H9 (cell line): ENCODE results near the gene NACC2. TPM values are rescaled to one million over a fixed set of nuclear protein-coding genes. Genes with fewer than 3 reads are reported as not detected.

Experiments
- DNase-seq: peaks from one replicate; pipeline ENCODE4 v3.0.0-alpha.2; 2017
- H2AFZ ChIP-seq: one replicate; pipeline ENCODE4 v1.6.1; 2013; ENCODE audit warnings: mild to moderate bottlenecking, low read length, control low read depth, moderate library complexity
- H2AK5ac ChIP-seq: 2 replicates; pipeline ENCODE4 v1.6.1; 2013; ENCODE audit warnings: low read length, control low read depth, mixed read lengths; ENCODE audit not compliant: insufficient read length
- H2BK120ac ChIP-seq: one replicate; pipeline ENCODE4 v1.6.1; 2013; ENCODE audit warnings: low read depth, mild to moderate bottlenecking, low read length, control low read depth, inconsistent platforms; ENCODE audit not compliant: poor library complexity, severe bottlenecking
- H2BK12ac ChIP-seq: 2 replicates; pipeline ENCODE4 v1.6.1; 2013; ENCODE audit warnings: low read length, control low read depth, mixed read lengths, low read depth; ENCODE audit not compliant: insufficient read length
- H2BK15ac ChIP-seq: 2 replicates; pipeline ENCODE4 v1.6.1; 2013; ENCODE audit warnings: low read depth, low read length, control low read depth
- H2BK20ac ChIP-seq: one replicate; pipeline ENCODE4 v1.6.1; 2013; ENCODE audit warnings: low read depth, mild to moderate bottlenecking, low read length, control low read depth, inconsistent platforms; ENCODE audit not compliant: poor library complexity, severe bottlenecking
- H2BK5ac ChIP-seq: 2 replicates; pipeline ENCODE4 v1.6.1; 2013; ENCODE audit warnings: low read length, control low read depth, mixed read lengths; ENCODE audit not compliant: insufficient read length
- H3K14ac ChIP-seq: 2 replicates; pipeline ENCODE4 v1.6.1; 2013; ENCODE audit warnings: low read length, control low read depth; ENCODE audit not compliant: insufficient read depth
- H3K18ac ChIP-seq: 2 replicates; pipeline ENCODE4 v1.6.1; 2013; ENCODE audit warnings: low read depth, mild to moderate bottlenecking, mixed read lengths, low read length, control low read depth; ENCODE audit not compliant: insufficient read length
- H3K23ac ChIP-seq: 2 replicates; pipeline ENCODE4 v1.6.1; 2013; ENCODE audit warnings: low read length, control low read depth, mixed read lengths, low read depth; ENCODE audit not compliant: insufficient read length
- H3K23me2 ChIP-seq: 2 replicates; pipeline ENCODE4 v1.6.1; 2013; ENCODE audit warnings: low read depth, mild to moderate bottlenecking, mixed read lengths, low read length, control low read depth; ENCODE audit not compliant: insufficient read length, poor library complexity, severe bottlenecking
- H3K27ac ChIP-seq: 2 replicates; pipeline ENCODE4 v1.5.1; 2013; ENCODE audit warnings: low read length, control low read depth, mixed read lengths, low read depth; ENCODE audit not compliant: insufficient read length
- H3K27me3 ChIP-seq: 2 replicates; pipeline ENCODE4 v1.6.1; 2013; ENCODE audit warnings: low read length, control low read depth, inconsistent platforms; ENCODE audit not compliant: insufficient read depth
- H3K4ac ChIP-seq: 2 replicates; pipeline ENCODE4 v1.6.1; 2013; ENCODE audit warnings: low read depth, mild to moderate bottlenecking, control low read depth, inconsistent platforms, low read length, moderate library complexity
- H3K4me1 ChIP-seq: 2 replicates; pipeline ENCODE4 v1.6.1; 2013; ENCODE audit warnings: low read length, control low read depth, inconsistent platforms; ENCODE audit not compliant: insufficient read depth
- H3K4me2 ChIP-seq: 2 replicates; pipeline ENCODE4 v1.6.1; 2013; ENCODE audit warnings: low read length, control low read depth, mixed read lengths; ENCODE audit not compliant: insufficient read length, insufficient read depth
- H3K56ac ChIP-seq: 2 replicates; pipeline ENCODE4 v1.6.1; 2013; ENCODE audit warnings: low read depth, mild to moderate bottlenecking, mixed read lengths, low read length, control low read depth; ENCODE audit not compliant: insufficient read length
- H3K79me1 ChIP-seq: 2 replicates; pipeline ENCODE4 v1.6.1; 2013; ENCODE audit warnings: low read depth, mild to moderate bottlenecking, moderate library complexity, low read length, control low read depth, inconsistent platforms; ENCODE audit not compliant: insufficient read depth, poor library complexity, severe bottlenecking
- H3K79me2 ChIP-seq: 2 replicates; pipeline ENCODE4 v1.6.1; 2013; ENCODE audit warnings: low read length, control low read depth, inconsistent platforms; ENCODE audit not compliant: insufficient read depth
- H3K9ac ChIP-seq: 2 replicates; pipeline ENCODE4 v1.6.1; 2013; ENCODE audit warnings: low read length, control low read depth, mixed read lengths; ENCODE audit not compliant: insufficient read length; ENCODE audit errors: extremely low read depth
- H3K9me3 ChIP-seq: one replicate; pipeline ENCODE4 v1.6.1; 2013; ENCODE audit warnings: low read depth, low read length, inconsistent platforms; ENCODE audit not compliant: control insufficient read depth
- H3T11ph ChIP-seq: one replicate; pipeline ENCODE4 v1.6.1; 2013; ENCODE audit warnings: mild to moderate bottlenecking, low read length, control low read depth, inconsistent platforms
- H4K20me1 ChIP-seq: one replicate; pipeline ENCODE4 v1.6.1; 2013; ENCODE audit not compliant: control insufficient read depth, insufficient read length, insufficient read depth
- H4K5ac ChIP-seq: 2 replicates; pipeline ENCODE4 v1.6.1; 2013; ENCODE audit warnings: low read depth, mild to moderate bottlenecking, mixed read lengths, low read length, control low read depth; ENCODE audit not compliant: insufficient read length
- H4K8ac ChIP-seq: replicated peaks from 2 replicates; pipeline ENCODE4 v1.6.1; 2013; ENCODE audit warnings: low read length, control low read depth, mixed read lengths, low read depth; ENCODE audit not compliant: insufficient read length
- H4K91ac ChIP-seq: 2 replicates; pipeline ENCODE4 v1.6.1; 2013; ENCODE audit warnings: low read depth, mild to moderate bottlenecking, moderate library complexity, mixed read lengths, low read length, control low read depth; ENCODE audit not compliant: insufficient read length
- H3K27ac Mint-ChIP-seq, 3 experiments: 2 replicates in 2 of 3; 3 replicates in 1 of 3; pipeline ENCODE4 v1.8.0; 2020 to 2021; ENCODE audit warnings: mixed read lengths in 3 of 3, mild to moderate bottlenecking in 1 of 3, moderate library complexity in 1 of 3
- H3K27me3 Mint-ChIP-seq: 2 replicates; pipeline ENCODE4 v1.8.0; 2021; ENCODE audit warnings: low read depth, mild to moderate bottlenecking, moderate library complexity, mixed read lengths
- H3K36me3 Mint-ChIP-seq, 3 experiments: 2 replicates in 2 of 3; 3 replicates in 1 of 3; pipeline ENCODE4 v1.8.0; 2020 to 2021; ENCODE audit warnings: low read depth in 3 of 3, mixed read lengths in 3 of 3; ENCODE audit not compliant: insufficient read depth in 1 of 3
- H3K4me1 Mint-ChIP-seq, 2 experiments: 2 replicates each; pipeline ENCODE4 v1.8.0; 2020; ENCODE audit warnings: mixed read lengths in 2 of 2
- H3K4me3 Mint-ChIP-seq, 2 experiments: 2 replicates in 1 of 2; 3 replicates in 1 of 2; pipeline ENCODE4 v1.8.0; 2020 to 2021; ENCODE audit warnings: mild to moderate bottlenecking in 2 of 2, mixed read lengths in 2 of 2, moderate library complexity in 1 of 2
- H3K9me3 Mint-ChIP-seq, 2 experiments: 2 replicates in 1 of 2; 3 replicates in 1 of 2; pipeline ENCODE4 v1.8.0; 2020; ENCODE audit warnings: mild to moderate bottlenecking in 2 of 2, mixed read lengths in 2 of 2, moderate library complexity in 1 of 2
- CTCF ChIP-seq: fragments of 200-600 bp; sonication (generic); conservative IDR thresholded peaks from 3 replicates; pipeline ENCODE4 v1.8.0; 2021; ENCODE audit warnings: antibody characterized with exemption, mild to moderate bottlenecking
- WGBS: extraction: QIAGEN DNeasy Blood & Tissue Kit; methylation state at CpG from one replicate; pipeline ENCODE4 v1.1.7; 2013; ENCODE audit warnings: missing lambda C conversion rate, low lambda C conversion rate, mixed read lengths; ENCODE audit not compliant: insufficient read length; ENCODE audit errors: extremely low coverage; 5-methylcytosine and 5-hydroxymethylcytosine counted together
- total RNA-seq: library from RNA; stranded (reverse); gene quantifications from 2 replicates; pipeline ENCODE4 v1.2.1, GENCODE V29; 2021

NACC2 gene
- total RNA-seq, 1 experiment from 2014 or later = 11.5 TPM

- Mint-ChIP-seq H3K4me1 (no peaks in the 10 kb centered on the region), H3K36me3 (peaks cover 0 to 11% (median 7%) of the 10 kb centered on the region in 3 experiments; a peak in 6 of 7 replicates), H3K27ac (no peak overlapping the region), H3K27me3 (no peaks in the 10 kb centered on the region), H3K4me3 (no peak overlapping the region), H3K9me3 (peaks cover 0 to 3% of the 10 kb centered on the region in 2 experiments; a peak in 1 of 5 replicates)
- Histone ChIP-seq H2AFZ (no peak overlapping the region), H4K5ac (no peak overlapping the region), H3T11ph (no peak overlapping the region), H2BK12ac (no peak overlapping the region), H3K23ac (no peak overlapping the region), H3K9me3 (peaks cover 5% of the 10 kb centered on the region), H3K14ac (no peak overlapping the region), H3K27ac (no peak overlapping the region), H3K79me2 (no peaks in the 10 kb centered on the region), H3K4me1 (no peaks in the 10 kb centered on the region), H4K91ac (no peak overlapping the region), H3K4me2 (no peak overlapping the region), H3K79me1 (no peaks in the 10 kb centered on the region), H3K23me2 (no peaks in the 10 kb centered on the region), H3K9ac (no peak overlapping the region), H3K27me3 (no peaks in the 10 kb centered on the region), H2BK15ac (no peak overlapping the region), H3K56ac (no peak overlapping the region), H3K18ac (no peak overlapping the region), H2BK20ac (no peak overlapping the region), H2AK5ac (no peak overlapping the region), H4K20me1 (no peaks in the 10 kb centered on the region), H2BK120ac (no peak overlapping the region), H4K8ac (no peak overlapping the region), H2BK5ac (no peak overlapping the region), H3K4ac (no peak overlapping the region)
- no CpG with 5 or more reads among the region's 12 CpGs for WGBS
- TF ChIP-seq CTCF = no peak
- DNase-seq = no peak
Observed at GRCh38 chr9:136029556-136029955, 65.5 kb downstream of the NACC2 start.
